HEK293 (cell line): ENCODE results near the gene STX10.

ENCODE experiments used
- CTCF ChIA-PET: fragments of 350-600 bp; formaldehyde crosslinking; extraction: SDS; loops from one replicate; lab custom pipeline; 2021; ENCODE audit warnings: antibody characterized with exemption; lab: Yijun Ruan, JAX
- POLR2A ChIA-PET: fragments of 300-600 bp; formaldehyde crosslinking; extraction: SDS; loops from one replicate; lab custom pipeline; 2020; ENCODE audit warnings: antibody characterized with exemption, inconsistent platforms; lab: Yijun Ruan, JAX
- H3K27ac ChIP-seq: fragments of 200-500 bp; sonication (Bioruptor generic); 2 replicates; pipeline ENCODE4 v1.5.1; 2014; ENCODE audit warnings: low read depth, low read length, control low read depth, inconsistent platforms; ENCODE audit errors: extremely low read depth
- H3K36me3 ChIP-seq, 2 experiments: fragments of 200-500 bp in 1 of 2; sonication (Bioruptor generic) in 1 of 2; 1 replicate in 1 of 2; 2 replicates in 1 of 2; pipeline ENCODE4 v1.5.1; 2014 to 2017; ENCODE audit warnings: inconsistent platforms in 2 of 2, low read length in 2 of 2; ENCODE audit not compliant: control insufficient read depth in 2 of 2, insufficient read depth in 1 of 2
- H3K4me1 ChIP-seq: fragments of 200-500 bp; sonication (Bioruptor generic); 2 replicates; pipeline ENCODE4 v1.5.1; 2014; ENCODE audit warnings: mild to moderate bottlenecking, low read length, inconsistent platforms; ENCODE audit not compliant: control insufficient read depth, insufficient read depth
- H3K4me3 ChIP-seq: 2 replicates; pipeline ENCODE4 v1.5.1; 2011; ENCODE audit warnings: low read depth, mild to moderate bottlenecking, control low read depth, low read length, moderate library complexity
- H3K9me3 ChIP-seq: fragments of 200-500 bp; sonication (Bioruptor generic); 2 replicates; pipeline ENCODE4 v1.5.1; 2014; ENCODE audit warnings: low read depth, low read length, inconsistent platforms; ENCODE audit not compliant: control insufficient read depth, insufficient read depth
- BCL11B ChIP-seq: fragments of 450-650 bp; formaldehyde crosslinking; IDR thresholded peaks from 2 replicates; pipeline ENCODE4 v1.5.1; 2016; ENCODE audit warnings: low read depth, missing biosample characterization, missing genetic modification characterization
- GLI4 ChIP-seq: fragments of 450-650 bp; formaldehyde crosslinking; IDR thresholded peaks from 2 replicates; pipeline ENCODE4 v1.5.1; 2016; ENCODE audit warnings: missing biosample characterization, missing genetic modification characterization
- GLIS2 ChIP-seq: fragments of 450-650 bp; formaldehyde crosslinking; IDR thresholded peaks from 2 replicates; pipeline ENCODE4 v1.5.1; 2016; ENCODE audit warnings: missing biosample characterization, missing genetic modification characterization
- KLF1 ChIP-seq: fragments of 450-650 bp; formaldehyde crosslinking; IDR thresholded peaks from 2 replicates; pipeline ENCODE4 v1.5.1; 2016; ENCODE audit warnings: missing biosample characterization, missing genetic modification characterization
- KLF8 ChIP-seq: fragments of 450-650 bp; formaldehyde crosslinking; IDR thresholded peaks from 2 replicates; pipeline ENCODE4 v1.5.1; 2016; ENCODE audit warnings: missing biosample characterization, missing genetic modification characterization
- MEIS1 ChIP-seq: sonication (generic); formaldehyde crosslinking; IDR thresholded peaks from 2 replicates; pipeline ENCODE4 v1.8.1; 2022; ENCODE audit warnings: missing genetic modification reagents, mild to moderate bottlenecking, borderline replicate concordance
- SP7 ChIP-seq: fragments of 450-650 bp; formaldehyde crosslinking; IDR thresholded peaks from 2 replicates; pipeline ENCODE4 v1.5.1; 2016; ENCODE audit warnings: missing biosample characterization, missing genetic modification characterization
- ZFP69B ChIP-seq: fragments of 450-650 bp; formaldehyde crosslinking; IDR thresholded peaks from 2 replicates; pipeline ENCODE4 v1.5.1; 2016; ENCODE audit warnings: missing biosample characterization, missing genetic modification characterization
- ZNF155 ChIP-seq: fragments of 450-650 bp; formaldehyde crosslinking; IDR thresholded peaks from 2 replicates; pipeline ENCODE4 v1.5.1; 2016; ENCODE audit warnings: missing biosample characterization, missing genetic modification characterization
- ZNF157 ChIP-seq: fragments of 450-650 bp; formaldehyde crosslinking; IDR thresholded peaks from 2 replicates; pipeline ENCODE4 v1.5.1; 2016; ENCODE audit warnings: missing biosample characterization, missing genetic modification characterization
- ZNF175 ChIP-seq: fragments of 450-650 bp; formaldehyde crosslinking; IDR thresholded peaks from 2 replicates; pipeline ENCODE4 v1.5.1; 2016; ENCODE audit warnings: missing biosample characterization, missing genetic modification characterization
- ZNF239 ChIP-seq: fragments of 450-650 bp; formaldehyde crosslinking; IDR thresholded peaks from 2 replicates; pipeline ENCODE4 v1.5.1; 2016; ENCODE audit warnings: missing biosample characterization, missing genetic modification characterization
- ZNF350 ChIP-seq: fragments of 450-650 bp; formaldehyde crosslinking; IDR thresholded peaks from 2 replicates; pipeline ENCODE4 v1.5.0; 2017; ENCODE audit warnings: missing biosample characterization, mild to moderate bottlenecking, missing genetic modification characterization
- ZNF433 ChIP-seq: fragments of 450-650 bp; formaldehyde crosslinking; IDR thresholded peaks from 2 replicates; pipeline ENCODE4 v1.5.1; 2016; ENCODE audit warnings: missing biosample characterization, missing genetic modification characterization, low read depth
- ZNF514 ChIP-seq: fragments of 450-650 bp; formaldehyde crosslinking; IDR thresholded peaks from 2 replicates; pipeline ENCODE4 v1.5.1; 2016; ENCODE audit warnings: missing biosample characterization, missing genetic modification characterization
- ZNF529 ChIP-seq: fragments of 450-650 bp; formaldehyde crosslinking; IDR thresholded peaks from 2 replicates; pipeline ENCODE4 v1.5.1; 2017; ENCODE audit warnings: missing genetic modification characterization, missing biosample characterization; ENCODE audit not compliant: insufficient replicate concordance
- ZNF664 ChIP-seq: fragments of 450-650 bp; formaldehyde crosslinking; IDR thresholded peaks from 2 replicates; pipeline ENCODE4 v1.5.1; 2016; ENCODE audit warnings: missing biosample characterization, missing genetic modification characterization
- ZNF677 ChIP-seq: fragments of 450-650 bp; IDR thresholded peaks from 2 replicates; pipeline ENCODE4 v1.5.0; 2018; ENCODE audit warnings: missing biosample characterization, mild to moderate bottlenecking, missing genetic modification characterization, moderate library complexity
- ZNF76 ChIP-seq: fragments of 450-650 bp; formaldehyde crosslinking; IDR thresholded peaks from 2 replicates; pipeline ENCODE4; 2016; ENCODE audit warnings: low read depth, missing biosample characterization, missing genetic modification characterization, borderline replicate concordance
- ZXDB ChIP-seq: fragments of 450-650 bp; formaldehyde crosslinking; IDR thresholded peaks from 2 replicates; pipeline ENCODE4 v1.5.1; 2016; ENCODE audit warnings: missing biosample characterization, missing genetic modification characterization
- TF ChIP-seq, protein P1 (sequence below): fragments of 450-650 bp; formaldehyde crosslinking; IDR thresholded peaks from 2 replicates; pipeline ENCODE4 v1.5.1; 2016; ENCODE audit warnings: missing biosample characterization, missing genetic modification characterization
- TF ChIP-seq, protein P2 (sequence below): fragments of 450-650 bp; formaldehyde crosslinking; IDR thresholded peaks from 2 replicates; pipeline ENCODE4 v1.5.1; 2016; ENCODE audit warnings: missing biosample characterization, missing genetic modification characterization
- TF ChIP-seq, protein P3 (sequence below): fragments of 450-650 bp; formaldehyde crosslinking; IDR thresholded peaks from 2 replicates; pipeline ENCODE4; 2016; ENCODE audit warnings: missing biosample characterization, missing genetic modification characterization
- TF ChIP-seq, protein P4 (sequence below): fragments of 450-650 bp; formaldehyde crosslinking; IDR thresholded peaks from 2 replicates; pipeline ENCODE4 v1.5.1; 2016; ENCODE audit warnings: missing biosample characterization, missing genetic modification characterization
- TF ChIP-seq, protein P5 (sequence below): sonication (generic); formaldehyde crosslinking; IDR thresholded peaks from 2 replicates; pipeline ENCODE4 v1.8.1; 2022; ENCODE audit warnings: mild to moderate bottlenecking, moderate library complexity, missing genetic modification reagents

STX10 gene

GRCh38 chr19:13138171-13138915 lies 11.8 kb downstream of the STX10 start (continued):
- TF ChIP-seq, protein P1, sequence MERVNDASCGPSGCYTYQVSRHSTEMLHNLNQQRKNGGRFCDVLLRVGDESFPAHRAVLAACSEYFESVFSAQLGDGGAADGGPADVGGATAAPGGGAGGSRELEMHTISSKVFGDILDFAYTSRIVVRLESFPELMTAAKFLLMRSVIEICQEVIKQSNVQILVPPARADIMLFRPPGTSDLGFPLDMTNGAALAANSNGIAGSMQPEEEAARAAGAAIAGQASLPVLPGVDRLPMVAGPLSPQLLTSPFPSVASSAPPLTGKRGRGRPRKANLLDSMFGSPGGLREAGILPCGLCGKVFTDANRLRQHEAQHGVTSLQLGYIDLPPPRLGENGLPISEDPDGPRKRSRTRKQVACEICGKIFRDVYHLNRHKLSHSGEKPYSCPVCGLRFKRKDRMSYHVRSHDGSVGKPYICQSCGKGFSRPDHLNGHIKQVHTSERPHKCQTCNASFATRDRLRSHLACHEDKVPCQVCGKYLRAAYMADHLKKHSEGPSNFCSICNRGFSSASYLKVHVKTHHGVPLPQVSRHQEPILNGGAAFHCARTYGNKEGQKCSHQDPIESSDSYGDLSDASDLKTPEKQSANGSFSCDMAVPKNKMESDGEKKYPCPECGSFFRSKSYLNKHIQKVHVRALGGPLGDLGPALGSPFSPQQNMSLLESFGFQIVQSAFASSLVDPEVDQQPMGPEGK (tag by site-specific recombination): 0 out of 2 replicates have a peak, but pooled peaks have one; percentile 16
- TF ChIP-seq, protein P2, sequence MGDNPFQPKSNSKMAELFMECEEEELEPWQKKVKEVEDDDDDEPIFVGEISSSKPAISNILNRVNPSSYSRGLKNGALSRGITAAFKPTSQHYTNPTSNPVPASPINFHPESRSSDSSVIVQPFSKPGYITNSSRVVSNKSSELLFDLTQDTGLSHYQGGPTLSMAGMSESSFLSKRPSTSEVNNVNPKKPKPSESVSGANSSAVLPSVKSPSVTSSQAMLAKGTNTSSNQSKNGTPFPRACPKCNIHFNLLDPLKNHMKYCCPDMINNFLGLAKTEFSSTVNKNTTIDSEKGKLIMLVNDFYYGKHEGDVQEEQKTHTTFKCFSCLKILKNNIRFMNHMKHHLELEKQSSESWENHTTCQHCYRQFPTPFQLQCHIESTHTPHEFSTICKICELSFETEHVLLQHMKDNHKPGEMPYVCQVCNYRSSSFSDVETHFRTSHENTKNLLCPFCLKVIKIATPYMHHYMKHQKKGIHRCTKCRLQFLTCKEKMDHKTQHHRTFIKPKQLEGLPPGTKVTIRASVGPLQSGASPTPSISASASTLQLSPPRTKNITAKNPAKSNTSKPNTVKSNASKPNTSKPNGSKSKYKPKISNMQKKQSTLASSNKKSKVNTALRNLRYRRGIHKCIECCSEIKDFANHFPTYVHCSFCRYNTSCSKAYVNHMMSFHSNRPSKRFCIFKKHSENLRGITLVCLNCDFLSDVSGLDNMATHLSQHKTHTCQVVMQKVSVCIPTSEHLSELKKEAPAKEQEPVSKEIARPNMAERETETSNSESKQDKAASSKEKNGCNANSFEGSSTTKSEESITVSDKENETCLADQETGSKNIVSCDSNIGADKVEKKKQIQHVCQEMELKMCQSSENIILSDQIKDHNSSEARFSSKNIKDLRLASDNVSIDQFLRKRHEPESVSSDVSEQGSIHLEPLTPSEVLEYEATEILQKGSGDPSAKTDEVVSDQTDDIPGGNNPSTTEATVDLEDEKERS (tag by site-specific recombination): no peak
- TF ChIP-seq ZNF529 (no peak), ZNF76 (tag by site-specific recombination) (no peak), BCL11B (tag by site-specific recombination) (no peak), SP7 (tag by site-specific recombination) (no peak), ZNF239 (no peak), ZNF157 (tag by site-specific recombination) (no peak), KLF1 (tag by site-specific recombination) (peak; percentile 79), GLIS2 (tag by site-specific recombination) (peak; percentile 24; the same call in 1 of the 2 replicates), MEIS1 (CRISPR knock-in tag) (no peak), GLI4 (tag by site-specific recombination) (no peak), KLF8 (tag by site-specific recombination) (peak; percentile 11; the same call in 1 of the 2 replicates)
- TF ChIP-seq, protein P3, sequence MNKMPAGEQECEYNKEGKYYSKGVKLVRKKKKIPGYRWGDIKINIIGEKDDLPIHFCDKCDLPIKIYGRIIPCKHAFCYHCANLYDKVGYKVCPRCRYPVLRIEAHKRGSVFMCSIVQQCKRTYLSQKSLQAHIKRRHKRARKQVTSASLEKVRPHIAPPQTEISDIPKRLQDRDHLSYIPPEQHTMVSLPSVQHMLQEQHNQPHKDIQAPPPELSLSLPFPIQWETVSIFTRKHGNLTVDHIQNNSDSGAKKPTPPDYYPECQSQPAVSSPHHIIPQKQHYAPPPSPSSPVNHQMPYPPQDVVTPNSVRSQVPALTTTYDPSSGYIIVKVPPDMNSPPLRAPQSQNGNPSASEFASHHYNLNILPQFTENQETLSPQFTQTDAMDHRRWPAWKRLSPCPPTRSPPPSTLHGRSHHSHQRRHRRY (tag by site-specific recombination): no peak
- TF ChIP-seq, protein P4, sequence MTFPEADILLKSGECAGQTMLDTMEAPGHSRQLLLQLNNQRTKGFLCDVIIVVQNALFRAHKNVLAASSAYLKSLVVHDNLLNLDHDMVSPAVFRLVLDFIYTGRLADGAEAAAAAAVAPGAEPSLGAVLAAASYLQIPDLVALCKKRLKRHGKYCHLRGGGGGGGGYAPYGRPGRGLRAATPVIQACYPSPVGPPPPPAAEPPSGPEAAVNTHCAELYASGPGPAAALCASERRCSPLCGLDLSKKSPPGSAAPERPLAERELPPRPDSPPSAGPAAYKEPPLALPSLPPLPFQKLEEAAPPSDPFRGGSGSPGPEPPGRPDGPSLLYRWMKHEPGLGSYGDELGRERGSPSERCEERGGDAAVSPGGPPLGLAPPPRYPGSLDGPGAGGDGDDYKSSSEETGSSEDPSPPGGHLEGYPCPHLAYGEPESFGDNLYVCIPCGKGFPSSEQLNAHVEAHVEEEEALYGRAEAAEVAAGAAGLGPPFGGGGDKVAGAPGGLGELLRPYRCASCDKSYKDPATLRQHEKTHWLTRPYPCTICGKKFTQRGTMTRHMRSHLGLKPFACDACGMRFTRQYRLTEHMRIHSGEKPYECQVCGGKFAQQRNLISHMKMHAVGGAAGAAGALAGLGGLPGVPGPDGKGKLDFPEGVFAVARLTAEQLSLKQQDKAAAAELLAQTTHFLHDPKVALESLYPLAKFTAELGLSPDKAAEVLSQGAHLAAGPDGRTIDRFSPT: 0 out of 2 replicates have a peak, but pooled peaks have one; percentile 26

- H3K4me3 ChIP-seq: no peak overlapping the region
- ChIA-PET POLR2A (no interaction called here), CTCF (interaction anchor here (0.6 kb wide), 1 partner anchor 11 kb away, joined by 3 read pairs; no protein-coding TSS in a partner anchor)
- H3K9me3 ChIP-seq: no peaks in the 10 kb centered on the region
- H3K4me1 ChIP-seq: no peaks in the 10 kb centered on the region
- H3K27ac ChIP-seq: no peak overlapping the region
- peaks cover 11 to 62% of the 10 kb centered on the region in 2 experiments; a peak in 2 of 3 replicates for H3K36me3 ChIP-seq
- TF ChIP-seq ZNF664 (tag by site-specific recombination) (no peak), ZXDB (no peak), ZNF175 (no peak), ZNF514 (no peak), ZNF155 (tag by site-specific recombination) (no peak), ZNF350 (tag by site-specific recombination) (no peak), ZNF433 (tag by site-specific recombination) (no peak), ZNF677 (no peak), ZFP69B (0 out of 2 replicates have a peak, but pooled peaks have one; percentile 60)
- TF ChIP-seq, protein P5, sequence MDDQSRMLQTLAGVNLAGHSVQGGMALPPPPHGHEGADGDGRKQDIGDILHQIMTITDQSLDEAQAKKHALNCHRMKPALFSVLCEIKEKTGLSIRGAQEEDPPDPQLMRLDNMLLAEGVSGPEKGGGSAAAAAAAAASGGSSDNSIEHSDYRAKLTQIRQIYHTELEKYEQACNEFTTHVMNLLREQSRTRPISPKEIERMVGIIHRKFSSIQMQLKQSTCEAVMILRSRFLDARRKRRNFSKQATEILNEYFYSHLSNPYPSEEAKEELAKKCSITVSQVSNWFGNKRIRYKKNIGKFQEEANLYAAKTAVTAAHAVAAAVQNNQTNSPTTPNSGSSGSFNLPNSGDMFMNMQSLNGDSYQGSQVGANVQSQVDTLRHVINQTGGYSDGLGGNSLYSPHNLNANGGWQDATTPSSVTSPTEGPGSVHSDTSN: no peak
- TF ChIP-seq, protein P1 (tag by site-specific recombination): 0 out of 2 replicates have a peak, but pooled peaks have one; percentile 16
These were observed 12.8 kb downstream of the STX10 start for GRCh38 chr19:13137290-13137794.
